Measurements from ENCODE around the gene SIM1.
A peak's percentile ranks its signal among the peaks of the same experiment; 100 is the strongest.

The SIM1 gene

GRCh38 chr6:100344761-100345160, 120.0 kb downstream of the SIM1 start:
- H3K4me3 ChIP-seq (ENCODE audit: low read depth, low read length): no peak overlapping the region
- no peaks in the 10 kb centered on the region for H3K36me3 ChIP-seq (ENCODE audit: control insufficient read depth in 2 of 2, insufficient read depth in 1 of 2, low read length in 2 of 2)
- POLR2A ChIA-PET: no interaction called here
- no peaks in the 10 kb centered on the region; the same call in 1 of the 2 replicates for H3K4me1 ChIP-seq (ENCODE audit: control insufficient read depth, insufficient read depth, low read length)
- no peak overlapping the region for H3K27ac ChIP-seq (ENCODE audit: extremely low read depth, low read depth, low read length)
- TF ChIP-seq ZNF404 (tag by site-specific recombination; IDR thresholded peaks at IDR 0.05) (no peak), ZNF10 (tag by site-specific recombination; IDR thresholded peaks at IDR 0.05) (0 out of 2 replicates have a peak, but pooled peaks have one; percentile 40)
- no peaks in the 10 kb centered on the region for H3K9me3 ChIP-seq (ENCODE audit: control insufficient read depth, insufficient read depth, low read depth, low read length)
- CTCF ChIA-PET: no interaction called here

DNA sequence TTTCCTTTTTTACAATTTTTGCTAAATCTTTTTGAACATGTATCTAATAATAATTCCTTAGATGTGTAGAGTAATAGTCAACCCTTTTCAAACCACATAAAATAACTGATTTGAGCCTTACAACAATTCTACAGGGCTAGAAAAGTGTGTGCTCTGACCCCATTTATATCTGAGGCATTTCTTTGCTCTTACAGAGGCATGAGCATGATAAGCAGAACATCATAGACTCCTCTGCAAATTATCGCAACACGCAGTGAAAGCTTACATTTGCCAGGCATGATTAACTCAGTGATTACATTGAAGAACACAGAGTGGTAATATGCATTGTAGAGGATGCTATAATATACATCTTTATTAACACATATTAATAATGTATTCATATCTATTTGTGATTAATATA, 120.4 kb downstream of the SIM1 start:
- Histone ChIP-seq H3K9me3 (ENCODE audit: control insufficient read depth, insufficient read depth, low read depth, low read length) (no peaks in the 10 kb centered on the region), H3K27ac (ENCODE audit: extremely low read depth, low read depth, low read length) (no peak overlapping the region), H3K4me1 (ENCODE audit: control insufficient read depth, insufficient read depth, low read length) (no peaks in the 10 kb centered on the region; the same call in 1 of the 2 replicates), H3K4me3 (ENCODE audit: low read depth, low read length) (no peak overlapping the region), H3K36me3 (ENCODE audit: control insufficient read depth in 2 of 2, insufficient read depth in 1 of 2, low read length in 2 of 2) (no peaks in the 10 kb centered on the region)
- TF ChIP-seq ZNF140 (tag by site-specific recombination; IDR thresholded peaks at IDR 0.05) (no peak), ZNF776 (tag by site-specific recombination; IDR thresholded peaks at IDR 0.05; ENCODE audit: borderline replicate concordance) (no peak), ZSCAN16 (tag by site-specific recombination; IDR thresholded peaks at IDR 0.05) (no peak)
- ChIA-PET POLR2A (no interaction called here), CTCF (no interaction called here)

DNA sequence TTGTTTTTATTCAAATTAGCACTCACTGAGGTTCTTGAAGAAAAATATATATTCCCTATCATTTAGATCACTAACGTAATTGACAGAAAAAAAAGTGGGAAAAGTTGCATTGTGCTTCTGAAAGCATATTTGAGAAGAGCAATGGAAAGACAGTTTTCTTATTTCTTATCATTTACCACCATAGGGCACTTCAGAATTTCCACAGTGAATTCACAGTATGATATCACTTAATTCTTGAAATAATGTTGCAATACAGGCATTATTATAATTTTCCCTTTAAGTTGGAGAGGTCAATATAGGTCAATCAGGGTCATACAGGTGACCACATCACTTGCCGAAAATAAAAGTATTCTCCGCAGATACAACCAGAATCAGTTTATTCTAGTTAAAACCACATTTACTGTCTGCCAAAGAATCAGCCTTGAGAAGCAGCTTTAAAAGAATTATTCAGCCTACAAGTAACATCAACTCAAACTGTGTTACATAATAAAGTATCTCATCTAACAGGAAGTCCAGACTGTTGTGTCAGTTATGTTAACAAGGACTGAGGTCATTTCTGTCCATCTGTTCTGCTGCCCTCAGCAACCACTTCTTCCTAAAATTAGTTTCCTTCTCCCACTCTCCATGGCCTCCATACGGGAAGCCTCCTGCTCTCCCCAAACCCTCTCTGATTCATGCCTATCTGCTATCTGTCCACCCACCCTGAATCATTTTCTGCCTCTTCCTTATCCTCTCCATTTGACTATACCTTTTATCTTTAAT, 121.2 kb downstream of the SIM1 start:
- H3K9me3 ChIP-seq (ENCODE audit: control insufficient read depth, insufficient read depth, low read depth, low read length): no peaks in the 10 kb centered on the region
- TF ChIP-seq ZNF654 (tag by site-specific recombination; IDR thresholded peaks at IDR 0.05; ENCODE audit: low read depth) (no peak), ZNF664 (tag by site-specific recombination; IDR thresholded peaks at IDR 0.05) (peak; percentile 95), ZFP3 (tag by site-specific recombination; IDR thresholded peaks at IDR 0.05; ENCODE audit: low read depth) (no peak), GLI2 (tag by site-specific recombination; IDR thresholded peaks at IDR 0.05; ENCODE audit: borderline replicate concordance, low read depth) (no peak), ZNF280C (tag by site-specific recombination; IDR thresholded peaks at IDR 0.05) (no peak), ZNF830 (tag by site-specific recombination; IDR thresholded peaks at IDR 0.05; ENCODE audit: low read depth) (no peak)
- no peak overlapping the region for H3K4me3 ChIP-seq (ENCODE audit: low read depth, low read length)
- POLR2A ChIA-PET: interaction anchor here (0.5 kb wide), 1 partner anchor 955 kb away, joined by 4 read pairs; no protein-coding TSS in a partner anchor
- CTCF ChIA-PET: interaction anchor here (0.5 to 0.8 kb wide), 2 partner anchors 174 to 243 kb away, joined by 3 to 5 read pairs; no protein-coding TSS in a partner anchor
- H3K4me1 ChIP-seq (ENCODE audit: control insufficient read depth, insufficient read depth, low read length): no peaks in the 10 kb centered on the region; the same call in 1 of the 2 replicates
- no peak overlapping the region for H3K27ac ChIP-seq (ENCODE audit: extremely low read depth, low read depth, low read length)
- no peaks in the 10 kb centered on the region for H3K36me3 ChIP-seq (ENCODE audit: control insufficient read depth in 2 of 2, insufficient read depth in 1 of 2, low read length in 2 of 2)

DNA sequence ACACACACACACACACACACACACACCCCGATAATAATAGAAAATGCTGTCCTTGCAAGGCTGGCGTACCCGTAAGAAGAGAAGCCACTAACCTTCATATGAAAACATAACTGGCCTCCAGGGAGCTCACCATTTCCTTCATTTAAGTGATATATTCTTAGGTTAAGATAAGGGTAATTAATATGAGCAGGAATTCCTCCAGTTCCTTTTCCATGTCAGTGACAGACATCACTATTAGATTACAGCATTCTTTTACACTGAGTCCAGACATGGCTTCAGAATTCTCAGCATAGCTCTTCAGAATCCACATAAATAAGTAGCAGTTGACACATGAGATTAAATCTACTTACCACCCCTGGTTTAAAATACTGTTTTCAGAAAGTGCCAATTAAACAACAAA, 121.9 kb downstream of the SIM1 start:
- CTCF ChIA-PET: interaction anchor here (0.8 kb wide), 1 partner anchor 242 kb away, joined by 3 read pairs; no protein-coding TSS in a partner anchor
- no peaks in the 10 kb centered on the region for H3K36me3 ChIP-seq (ENCODE audit: control insufficient read depth in 2 of 2, insufficient read depth in 1 of 2, low read length in 2 of 2)
- POLR2A ChIA-PET: interaction anchor here (0.5 to 1.3 kb wide), 3 partner anchors 90 to 954 kb away, joined by 3 to 4 read pairs (median 3); partner anchors contain the start of gene SIM1
- H3K4me1 ChIP-seq (ENCODE audit: control insufficient read depth, insufficient read depth, low read length): no peaks in the 10 kb centered on the region; the same call in 1 of the 2 replicates
- H3K4me3 ChIP-seq (ENCODE audit: low read depth, low read length): no peak overlapping the region
- H3K9me3 ChIP-seq (ENCODE audit: control insufficient read depth, insufficient read depth, low read depth, low read length): no peaks in the 10 kb centered on the region
- no peak overlapping the region for H3K27ac ChIP-seq (ENCODE audit: extremely low read depth, low read depth, low read length)
- TF ChIP-seq ZNF692 (tag by site-specific recombination; IDR thresholded peaks at IDR 0.05): no peak
- TF ChIP-seq BCL6B (tag by site-specific recombination; IDR thresholded peaks at IDR 0.05): no peak
- no peak; the same call in 1 of the 2 replicates for TF ChIP-seq ZNF23 (tag by site-specific recombination; IDR thresholded peaks at IDR 0.05; ENCODE audit: borderline replicate concordance)
- TF ChIP-seq ZNF16 (tag by site-specific recombination; IDR thresholded peaks at IDR 0.05; ENCODE audit: low read depth): no peak
- no peak for TF ChIP-seq GFI1B (tag by site-specific recombination; IDR thresholded peaks at IDR 0.05)
- TF ChIP-seq, protein P1, sequence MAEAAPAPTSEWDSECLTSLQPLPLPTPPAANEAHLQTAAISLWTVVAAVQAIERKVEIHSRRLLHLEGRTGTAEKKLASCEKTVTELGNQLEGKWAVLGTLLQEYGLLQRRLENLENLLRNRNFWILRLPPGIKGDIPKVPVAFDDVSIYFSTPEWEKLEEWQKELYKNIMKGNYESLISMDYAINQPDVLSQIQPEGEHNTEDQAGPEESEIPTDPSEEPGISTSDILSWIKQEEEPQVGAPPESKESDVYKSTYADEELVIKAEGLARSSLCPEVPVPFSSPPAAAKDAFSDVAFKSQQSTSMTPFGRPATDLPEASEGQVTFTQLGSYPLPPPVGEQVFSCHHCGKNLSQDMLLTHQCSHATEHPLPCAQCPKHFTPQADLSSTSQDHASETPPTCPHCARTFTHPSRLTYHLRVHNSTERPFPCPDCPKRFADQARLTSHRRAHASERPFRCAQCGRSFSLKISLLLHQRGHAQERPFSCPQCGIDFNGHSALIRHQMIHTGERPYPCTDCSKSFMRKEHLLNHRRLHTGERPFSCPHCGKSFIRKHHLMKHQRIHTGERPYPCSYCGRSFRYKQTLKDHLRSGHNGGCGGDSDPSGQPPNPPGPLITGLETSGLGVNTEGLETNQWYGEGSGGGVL (tag by site-specific recombination; IDR thresholded peaks at IDR 0.05): no peak
- no peak for TF ChIP-seq ZNF184 (tag by site-specific recombination; IDR thresholded peaks at IDR 0.05)
- no peak for TF ChIP-seq ZNF707 (tag by site-specific recombination; IDR thresholded peaks at IDR 0.05)
- no peak for TF ChIP-seq KLF16 (tag by site-specific recombination; IDR thresholded peaks at IDR 0.05)
- TF ChIP-seq ZNF266 (tag by site-specific recombination; IDR thresholded peaks at IDR 0.05; ENCODE audit: low read depth): no peak

Data from HEK293 (cell line).